Fibroblast of lung (primary cell): ENCODE results near the gene SAV1. TPM values are rescaled to one million over a fixed set of nuclear protein-coding genes. Genes with fewer than 3 reads are reported as not detected.

Experiments
- DNase-seq, 2 donors: peaks; one replicate each; pipeline versions ENCODE4 v3.0.0 to v3.0.0-alpha.2; 2010; ENCODE audit warnings: low read depth in 2 of 2
- H2AFZ ChIP-seq: 2 replicates; pipeline ENCODE4 v1.5.1; 2012; ENCODE audit warnings: low read length, control low read depth, inconsistent platforms
- H3K27ac ChIP-seq: 2 replicates; pipeline ENCODE4 v1.5.1; 2011; ENCODE audit warnings: low read length, control low read depth; ENCODE audit not compliant: insufficient read depth
- H3K27me3 ChIP-seq: 2 replicates; pipeline ENCODE4 v1.5.1; 2011; ENCODE audit warnings: mild to moderate bottlenecking, low read length; ENCODE audit not compliant: control insufficient read depth, insufficient read depth
- H3K36me3 ChIP-seq: 2 replicates; pipeline ENCODE4 v1.5.1; 2011; ENCODE audit warnings: low read length; ENCODE audit not compliant: control insufficient read depth, insufficient read depth
- H3K4me1 ChIP-seq: 2 replicates; pipeline ENCODE4 v1.5.1; 2011; ENCODE audit warnings: low read length; ENCODE audit not compliant: control insufficient read depth, insufficient read depth; ENCODE audit errors: extremely low read depth
- H3K4me2 ChIP-seq: 2 replicates; pipeline ENCODE4 v1.5.1; 2011; ENCODE audit warnings: low read length, control low read depth; ENCODE audit not compliant: insufficient read depth; ENCODE audit errors: extremely low read depth
- H3K4me3 ChIP-seq, 4 experiments: fragments of 200-600 bp in 1 of 4; sonication (generic) in 1 of 4; replicated peaks in 1 of 4; 2 replicates each; pipeline ENCODE4 v1.5.1; 2011 to 2016; ENCODE audit warnings: low read length in 4 of 4, low read depth in 3 of 4, mild to moderate bottlenecking in 3 of 4, control low read depth in 2 of 4, inconsistent platforms in 1 of 4, mixed read lengths in 1 of 4; ENCODE audit not compliant: insufficient read depth in 1 of 4; ENCODE audit errors: control extremely low read depth in 1 of 4
- H3K79me2 ChIP-seq: 2 replicates; pipeline ENCODE4 v1.5.1; 2012; ENCODE audit warnings: mild to moderate bottlenecking, low read length, inconsistent platforms; ENCODE audit not compliant: control insufficient read depth, insufficient read depth
- H3K9ac ChIP-seq: 2 replicates; pipeline ENCODE4 v1.5.1; 2011; ENCODE audit warnings: mild to moderate bottlenecking, low read length, control low read depth; ENCODE audit not compliant: insufficient read depth
- H3K9me3 ChIP-seq: 2 replicates; pipeline ENCODE4 v1.5.1; 2012; ENCODE audit warnings: low read depth, low read length; ENCODE audit not compliant: control insufficient read depth, insufficient read depth
- H4K20me1 ChIP-seq: 2 replicates; pipeline ENCODE4 v1.5.1; 2011; ENCODE audit warnings: low read length; ENCODE audit not compliant: control insufficient read depth, insufficient read depth; ENCODE audit errors: extremely low read depth
- CTCF ChIP-seq, 2 donors: IDR thresholded peaks in 1 of 2; conservative IDR thresholded peaks in 1 of 2; 1 replicate in 1 of 2; 2 replicates in 1 of 2; pipeline ENCODE4 v1.5.1; 2011 to 2012; ENCODE audit warnings: low read length in 2 of 2, control low read depth in 1 of 2, inconsistent platforms in 1 of 2, low read depth in 1 of 2, mild to moderate bottlenecking in 1 of 2
- EZH2 ChIP-seq: IDR thresholded peaks from 2 replicates; pipeline ENCODE4 v1.5.1; 2012; ENCODE audit warnings: low read length, control low read depth, mild to moderate bottlenecking; ENCODE audit errors: missing control alignments
- polyA plus RNA-seq, 2 donors: library from polyadenylated mRNA; depleted of rRNA in 1 of 2; stranded (reverse) in 1 of 2; unstranded in 1 of 2; fragments of >200 nt; gene quantifications; 2 replicates each; pipeline ENCODE4 v1.2.1, GENCODE V29; 2011 to 2012; ENCODE audit warnings: missing spikeins in 1 of 2
- total RNA-seq: library from RNA; depleted of rRNA; stranded (reverse); fragments of >200 nt; gene quantifications from 2 replicates; pipeline ENCODE4 v1.2.1, GENCODE V29; 2014

SAV1 gene
- total and polyA plus RNA-seq, 2 donors (not counting 1 experiment from before 2014, with no cell fraction given), result 41.7 to 46.9 TPM

GRCh38 chr14:50616275-50616674, 51.8 kb downstream of the SAV1 start:
- H2AFZ ChIP-seq, result no peak overlapping the region
- H3K4me2 ChIP-seq, result no peak overlapping the region
- no peak overlapping the region for H3K4me3 ChIP-seq
- H3K79me2 ChIP-seq, result no peaks in the 10 kb centered on the region
- no peaks in the 10 kb centered on the region for H3K36me3 ChIP-seq
- H3K27ac ChIP-seq, result no peak overlapping the region
- no peaks in the 10 kb centered on the region for H3K9me3 ChIP-seq
- TF ChIP-seq CTCF (conservative IDR thresholded peaks at IDR 0.05 in 1 of 2, IDR thresholded peaks at IDR 0.05 in 1 of 2; ENCODE audit: low read depth in 1 of 2, low read length in 2 of 2), result no peak
- TF ChIP-seq EZH2, result no peak
- H4K20me1 ChIP-seq, result no peaks in the 10 kb centered on the region
- peaks cover 2% of the 10 kb centered on the region for H3K4me1 ChIP-seq
- DNase-seq, result no peak
- no peak overlapping the region for H3K9ac ChIP-seq
- H3K27me3 ChIP-seq, result no peaks in the 10 kb centered on the region

- Histone ChIP-seq H3K9me3 (no peaks in the 10 kb centered on the region), H3K27ac (no peak overlapping the region), H3K79me2 (no peaks in the 10 kb centered on the region), H2AFZ (no peak overlapping the region), H3K36me3 (no peaks in the 10 kb centered on the region), H3K4me1 (peaks cover 2% of the 10 kb centered on the region), H4K20me1 (no peaks in the 10 kb centered on the region), H3K4me3 (no peak overlapping the region), H3K4me2 (no peak overlapping the region), H3K9ac (no peak overlapping the region), H3K27me3 (no peaks in the 10 kb centered on the region)
- no peak for DNase-seq
- no peak for TF ChIP-seq EZH2
- no peak for TF ChIP-seq CTCF (conservative IDR thresholded peaks at IDR 0.05 in 1 of 2, IDR thresholded peaks at IDR 0.05 in 1 of 2; ENCODE audit: low read depth in 1 of 2, low read length in 2 of 2)
These were observed 52.6 kb downstream of the SAV1 start for GRCh38 chr14:50615552-50615951.

GRCh38 chr14:50615056-50615455, 53.0 kb downstream of the SAV1 start:
- no peak for DNase-seq
- H4K20me1 ChIP-seq, result no peaks in the 10 kb centered on the region
- no peaks in the 10 kb centered on the region for H3K36me3 ChIP-seq
- H3K4me2 ChIP-seq, result no peak overlapping the region
- H2AFZ ChIP-seq, result no peak overlapping the region
- H3K4me3 ChIP-seq, result no peak overlapping the region
- H3K27ac ChIP-seq, result no peak overlapping the region
- no peaks in the 10 kb centered on the region for H3K79me2 ChIP-seq
- H3K4me1 ChIP-seq, result no peaks in the 10 kb centered on the region
- H3K9me3 ChIP-seq, result no peaks in the 10 kb centered on the region
- no peaks in the 10 kb centered on the region for H3K27me3 ChIP-seq
- TF ChIP-seq CTCF (conservative IDR thresholded peaks at IDR 0.05 in 1 of 2, IDR thresholded peaks at IDR 0.05 in 1 of 2; ENCODE audit: low read depth in 1 of 2, low read length in 2 of 2) (no peak), EZH2 (no peak)
- no peak overlapping the region for H3K9ac ChIP-seq
